Embryonic facial prominence (tissue), 1 donor: ENCODE data around the gene STAT5B.
"Not testable (repeated sequence)": the region's sequence is repeated elsewhere in the genome, so short reads cannot be mapped to it uniquely, and the experiment has no call there.

Experiments
- DNase-seq: peaks from one replicate; pipeline ENCODE4 v3.0.0-alpha.2; 2016; ENCODE audit errors: extremely low spot score

STAT5B gene

DNA sequence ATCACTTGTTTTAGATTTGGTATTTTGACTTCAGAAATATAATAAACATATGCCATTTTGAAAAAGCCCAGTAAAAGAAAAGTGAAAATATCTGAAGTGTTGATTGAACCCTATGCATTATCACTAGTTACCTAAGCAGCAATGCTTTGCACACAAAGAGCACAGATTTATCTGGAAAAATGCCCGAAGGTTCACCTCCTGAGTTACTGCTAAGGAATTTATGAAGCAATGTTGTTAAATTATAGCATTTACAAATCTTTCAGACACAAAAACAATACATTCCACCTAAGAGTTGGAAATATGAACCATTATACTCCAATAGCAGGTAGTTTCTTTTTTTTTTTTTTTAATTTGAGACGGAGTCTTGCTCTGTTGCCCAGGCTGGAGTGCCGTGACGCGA is 43.0 kb downstream of the STAT5B start:
- DNase-seq: no peak

DNA sequence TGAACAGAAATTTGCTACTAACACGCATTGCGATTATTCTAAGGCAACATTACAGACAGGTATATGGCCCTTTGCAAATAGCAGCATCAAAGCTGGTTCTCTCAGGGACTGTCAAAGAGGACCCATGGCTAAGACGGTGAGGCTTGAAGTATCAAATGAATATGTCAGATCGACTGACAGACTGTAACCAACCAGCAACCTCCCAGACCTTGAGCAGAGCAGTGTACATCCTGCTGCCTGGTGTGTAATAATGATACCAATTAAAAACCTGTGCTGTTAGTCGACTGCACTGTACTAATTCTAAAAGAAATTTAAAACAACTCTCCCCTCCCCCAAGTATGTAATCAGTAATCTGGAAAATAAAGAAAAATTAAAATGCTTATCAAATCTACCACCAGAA is 46.0 kb downstream of the STAT5B start:
- DNase-seq: no peak

DNA sequence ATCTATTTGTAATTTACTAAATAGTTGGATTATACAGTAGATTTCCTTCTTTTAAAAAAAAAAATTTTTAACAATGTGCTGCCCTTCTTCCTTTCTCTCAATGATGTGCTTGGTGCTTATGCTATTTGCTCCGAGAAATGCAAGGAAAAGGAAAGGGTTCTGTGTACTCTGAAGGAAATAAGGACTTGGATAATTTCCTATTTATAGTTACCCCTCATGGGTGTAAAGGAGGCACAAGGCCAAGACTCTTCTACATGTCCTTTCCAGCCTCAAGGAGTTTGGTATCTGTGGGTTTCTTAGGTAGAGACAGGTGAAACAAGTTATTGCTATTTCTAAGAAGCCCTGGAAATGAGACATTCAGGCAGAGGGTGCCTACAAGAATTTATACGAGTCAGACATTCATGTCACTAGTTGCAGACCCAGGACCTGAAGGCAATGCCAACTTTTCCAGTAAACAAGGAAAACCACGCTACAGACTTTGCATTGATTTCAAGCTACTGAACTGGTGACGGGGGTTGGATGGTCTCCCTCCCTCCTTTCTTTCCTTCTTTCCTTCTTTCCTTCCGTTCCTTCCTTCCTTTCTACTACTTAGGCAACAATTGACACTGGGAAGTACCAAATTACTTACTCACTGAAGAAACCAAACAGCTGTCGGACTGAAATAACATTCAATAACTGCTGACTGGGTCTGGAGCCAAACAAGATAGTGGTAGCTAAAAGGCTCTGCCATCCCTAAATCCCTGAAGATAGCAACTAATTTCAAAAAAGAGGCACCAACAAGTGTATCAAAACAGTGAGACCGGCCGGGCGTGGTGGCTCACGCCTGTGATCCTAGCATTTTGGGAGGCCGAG is 48.1 kb downstream of the STAT5B start:
- DNase-seq: no peak

DNA sequence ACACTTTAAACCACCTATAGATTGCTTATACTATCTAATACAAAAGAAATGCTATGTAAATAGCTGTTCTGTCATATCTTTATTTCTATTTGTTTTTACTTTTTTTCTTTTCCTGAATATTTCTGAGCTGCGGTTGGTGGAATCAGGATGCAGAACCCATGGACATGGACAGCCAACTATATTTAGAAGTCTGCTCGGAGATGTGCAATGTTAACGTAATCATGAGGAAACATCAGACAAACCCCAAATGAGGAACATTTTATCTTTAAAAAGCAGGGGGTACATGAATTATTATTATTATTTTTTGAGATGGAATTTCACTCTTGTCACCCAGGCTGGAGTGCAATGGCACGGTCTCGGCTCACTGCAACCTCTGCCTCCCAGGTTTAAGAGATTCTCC is 50.5 kb downstream of the STAT5B start:
- no peak for DNase-seq

DNA sequence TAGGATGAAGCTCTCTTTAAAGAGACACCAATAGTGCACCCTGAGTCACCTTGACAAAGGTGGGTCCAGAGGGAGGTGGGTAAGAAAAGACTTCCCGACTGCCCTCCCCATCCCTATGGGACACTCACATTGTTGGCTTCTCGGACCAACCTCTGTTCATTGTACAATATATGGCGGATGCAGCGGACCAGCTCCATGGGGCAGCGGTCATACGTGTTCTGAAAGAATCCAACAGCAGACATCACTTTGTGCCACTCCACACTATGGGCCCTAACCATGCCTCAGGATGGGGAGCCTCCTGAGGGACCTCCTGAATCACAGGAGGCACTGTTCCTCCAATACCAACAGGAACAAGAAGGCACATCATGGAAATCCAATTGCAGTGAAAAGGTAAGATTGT is 51.5 kb downstream of the STAT5B start:
- no peak for DNase-seq

DNA sequence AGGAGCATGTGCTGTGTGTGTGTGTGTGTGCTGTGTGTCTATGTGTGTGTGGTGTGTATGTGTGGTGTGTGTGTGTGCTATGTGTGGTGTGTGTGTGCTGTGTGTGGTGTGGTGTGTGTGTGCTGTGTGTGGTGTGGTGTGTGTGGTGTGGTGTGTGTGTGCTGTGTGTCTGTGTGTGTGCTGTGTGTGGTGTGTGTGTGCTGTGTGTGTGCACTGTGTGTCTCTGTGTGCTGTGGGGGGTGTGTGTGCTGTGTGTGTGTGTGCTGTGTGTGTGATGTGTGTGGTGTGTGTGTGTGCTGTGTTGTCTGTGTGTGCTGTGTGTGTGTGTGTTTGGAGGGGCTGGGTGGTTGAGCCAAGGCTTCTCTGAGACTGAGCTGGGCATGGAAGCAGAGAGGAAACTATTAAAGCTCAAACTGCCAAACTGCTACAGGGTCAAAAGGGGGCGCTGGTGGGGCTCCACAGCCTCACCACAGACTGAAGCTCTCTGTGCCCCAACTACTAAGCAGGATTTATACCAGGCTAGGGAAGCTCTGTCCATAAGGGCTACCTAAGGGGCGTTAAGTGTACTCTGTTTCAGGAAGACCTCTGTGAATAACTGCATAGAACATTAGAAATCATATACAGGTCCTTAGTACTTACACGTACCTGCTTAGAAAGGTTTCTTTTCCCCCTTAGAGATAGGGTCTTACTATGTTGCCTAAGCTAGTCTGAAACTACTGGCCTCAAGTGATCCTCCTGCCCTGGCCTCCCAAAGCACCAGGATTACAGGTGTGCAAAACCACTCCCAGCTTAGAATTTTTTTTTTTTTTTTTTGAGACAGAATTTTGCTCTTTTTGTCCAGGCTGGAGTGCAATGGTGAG is 54.1 kb downstream of the STAT5B start:
- DNase-seq: no peak

DNA sequence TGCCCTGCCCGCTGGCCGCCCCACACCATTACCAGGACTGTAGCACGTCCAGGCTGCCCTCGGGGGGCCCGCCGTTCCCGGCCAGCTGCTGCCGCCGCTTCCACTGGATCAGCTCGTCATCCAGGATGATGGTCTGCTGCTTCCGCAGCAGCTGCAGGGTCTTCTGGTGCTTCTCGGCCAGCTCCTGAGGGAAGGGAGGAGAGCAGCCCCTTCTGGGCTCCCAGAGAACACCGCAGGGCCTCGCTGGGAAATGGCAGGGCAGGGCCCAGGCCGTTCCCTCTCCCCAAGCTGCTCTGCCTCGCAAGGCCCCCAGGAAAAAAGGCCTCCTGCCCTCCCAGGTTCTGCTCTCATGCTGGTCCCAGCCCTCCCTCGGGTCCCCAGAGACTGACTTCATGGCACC is 56.9 kb downstream of the STAT5B start:
- DNase-seq: not testable (repeated sequence)

DNA sequence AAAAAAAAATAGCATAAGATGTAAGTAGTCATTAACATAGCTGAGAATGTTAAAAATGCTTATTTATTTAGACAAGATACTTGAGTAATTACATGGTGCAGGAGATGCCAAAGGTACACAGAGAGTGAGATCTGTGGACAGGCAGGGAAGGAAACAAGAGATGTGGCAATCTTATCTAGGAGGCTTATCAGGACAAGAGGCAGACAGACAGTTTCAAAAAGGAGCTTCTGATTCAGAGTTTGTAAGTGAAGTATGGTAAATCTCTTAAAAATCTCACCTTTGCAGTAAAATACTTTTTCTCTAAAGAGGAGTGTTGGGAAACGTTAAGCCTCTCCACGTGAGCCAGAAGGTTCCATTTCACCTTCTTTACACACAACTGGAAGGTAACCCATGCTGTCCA is 62.0 kb downstream of the STAT5B start:
- DNase-seq: no peak

DNA sequence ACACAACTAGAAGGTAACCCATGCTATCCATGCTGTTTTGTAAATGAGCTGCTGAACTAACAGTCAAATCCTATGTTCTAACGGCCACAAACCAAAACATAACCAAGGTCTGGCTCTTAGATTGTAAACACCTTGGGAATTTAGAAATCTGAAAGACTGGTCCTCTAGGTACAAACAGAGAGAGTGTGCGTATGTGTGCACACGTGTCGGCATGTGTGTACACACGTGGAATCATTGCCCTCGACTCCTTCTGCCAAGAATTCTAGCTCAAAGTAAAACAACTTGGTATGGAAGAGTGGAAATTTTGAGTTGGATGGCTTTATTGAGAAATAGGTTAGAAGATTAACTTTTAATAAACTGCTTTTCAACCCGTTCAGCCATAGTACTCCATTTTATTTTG is 63.8 kb downstream of the STAT5B start:
- no peak for DNase-seq

DNA sequence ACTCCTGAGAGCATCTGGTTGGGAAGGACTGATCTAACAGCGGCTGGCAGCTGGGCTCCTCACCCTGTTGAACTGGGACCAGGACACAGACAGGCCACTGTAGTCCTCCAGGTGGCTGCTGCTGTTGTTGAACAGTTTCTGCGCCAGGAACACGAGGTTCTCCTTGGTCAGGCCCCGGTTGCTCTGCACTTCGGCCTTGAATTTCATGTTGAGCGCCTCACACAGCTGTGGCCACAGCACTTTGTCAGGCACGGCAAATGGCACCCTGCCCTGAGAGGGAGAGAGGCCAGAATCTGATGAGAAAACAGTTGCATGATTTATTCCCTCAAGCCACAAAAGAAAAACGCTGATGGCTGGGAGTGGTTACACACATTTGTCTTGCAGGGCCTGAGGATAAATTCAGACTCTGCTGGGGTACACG is 64.3 kb downstream of the STAT5B start:
- DNase-seq: not testable (repeated sequence)

DNA sequence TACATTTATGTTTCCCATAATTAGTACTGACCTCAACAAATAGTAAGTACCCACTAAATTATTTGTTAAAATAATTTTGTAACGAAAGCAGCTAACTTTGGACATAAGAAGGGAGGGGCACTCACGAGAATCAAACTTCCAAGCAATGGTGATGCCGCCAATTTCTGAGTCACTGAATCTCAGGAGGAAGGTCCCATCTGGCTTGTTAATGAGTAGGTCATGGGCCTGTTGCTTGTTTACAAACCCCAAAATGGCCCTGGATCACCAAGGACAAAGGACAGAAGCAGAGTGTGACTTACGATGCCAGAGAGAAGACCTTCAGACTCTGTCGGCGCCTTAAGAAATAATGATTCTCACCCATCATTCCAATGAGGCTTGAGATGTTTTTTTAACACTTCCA is 66.1 kb downstream of the STAT5B start:
- no peak for DNase-seq

DNA sequence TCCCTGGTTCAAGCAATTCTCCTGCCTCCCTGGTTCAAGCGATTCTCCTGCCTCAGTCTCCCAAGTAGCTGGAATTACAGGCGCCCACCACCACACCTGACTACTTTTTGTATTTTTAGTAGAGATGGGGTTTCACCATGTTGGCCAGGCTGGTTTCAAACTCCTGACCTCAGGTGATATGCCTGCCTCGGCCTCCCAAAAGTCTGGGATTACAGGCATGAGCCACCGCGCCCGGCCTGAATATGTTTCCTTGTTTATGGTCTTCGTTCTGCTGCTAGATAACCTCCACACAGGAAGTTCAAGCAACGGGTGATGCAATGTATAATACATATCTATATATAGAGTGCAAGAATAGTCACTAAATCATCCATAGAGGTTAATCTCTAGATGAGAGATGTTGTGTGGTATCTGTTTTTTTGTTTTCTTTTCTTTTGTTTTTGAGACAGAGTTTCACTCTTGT is 70.0 kb downstream of the STAT5B start:
- DNase-seq: not testable (repeated sequence)

DNA sequence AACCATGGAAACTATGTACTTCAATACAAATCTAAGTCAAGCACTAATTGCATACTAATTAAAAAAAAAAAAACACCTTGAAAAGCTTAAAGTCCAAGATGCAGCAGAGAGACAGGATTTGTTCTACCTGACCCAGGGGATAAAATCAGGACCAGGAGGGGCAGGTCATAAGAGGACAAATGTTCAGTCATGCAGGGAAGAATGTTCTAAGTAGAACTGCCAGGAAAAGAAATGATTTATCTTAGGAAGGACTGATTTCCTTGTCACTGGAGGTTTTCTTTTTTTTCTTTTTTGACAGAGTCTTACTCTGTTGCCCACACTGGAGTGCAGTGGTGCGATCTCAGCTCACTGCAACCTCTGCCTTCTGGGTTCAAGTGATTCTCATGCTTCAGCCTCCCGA is 72.8 kb downstream of the STAT5B start:
- DNase-seq: no peak

DNA sequence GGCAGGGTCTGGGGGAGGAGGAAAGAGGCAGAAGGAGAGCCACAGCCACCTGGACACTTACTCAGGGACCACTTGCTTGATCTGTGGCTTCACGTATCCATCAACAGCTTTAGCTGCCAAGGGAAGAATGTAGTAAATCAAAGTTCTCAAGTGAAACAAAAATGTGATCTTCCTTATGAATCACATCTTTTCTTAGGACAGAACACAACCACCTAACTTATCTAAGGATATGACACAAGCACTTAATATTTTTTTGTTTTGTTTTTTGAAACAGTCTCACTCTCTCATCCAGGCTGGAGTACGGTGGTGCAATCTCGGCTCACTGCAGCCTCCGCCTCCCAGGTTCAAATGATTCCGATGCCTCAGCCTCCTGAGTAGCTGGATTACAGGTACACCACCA is 73.5 kb downstream of the STAT5B start:
- no peak for DNase-seq

DNA sequence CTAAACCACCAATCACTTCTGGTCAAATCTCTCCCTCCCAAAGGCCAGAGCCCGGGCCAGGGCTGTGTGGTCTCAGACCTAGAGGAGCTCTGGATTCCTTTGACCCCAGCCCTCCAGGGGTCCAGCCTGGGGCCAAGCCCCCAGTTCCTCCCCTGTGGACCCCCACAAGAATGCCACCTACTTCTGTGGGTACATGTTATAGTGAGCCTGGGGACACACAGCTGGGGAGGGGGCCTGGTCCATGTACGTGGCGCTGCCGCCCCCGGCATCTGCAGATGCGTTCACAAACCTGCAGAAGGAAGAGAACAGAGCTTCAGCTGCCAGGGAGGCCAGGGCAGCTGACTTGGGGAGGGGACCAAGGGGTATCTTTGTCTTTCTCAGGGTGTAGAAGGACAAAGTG is 74.0 kb downstream of the STAT5B start:
- DNase-seq: no peak

DNA sequence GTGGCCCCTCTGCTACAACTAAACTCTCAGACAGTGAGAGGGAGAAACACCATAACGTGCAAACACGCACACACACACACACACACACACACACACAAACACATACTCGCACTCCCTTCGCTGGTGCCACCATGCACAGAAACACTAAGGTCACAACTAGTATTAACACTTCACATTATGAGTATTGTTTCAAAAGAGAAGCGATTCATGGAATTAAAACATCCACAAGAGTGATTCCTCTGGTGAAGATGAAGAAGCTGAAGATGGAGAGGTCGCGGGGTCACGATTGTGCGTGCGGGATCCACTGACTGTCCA is 74.8 kb downstream of the STAT5B start:
- no peak for DNase-seq

DNA sequence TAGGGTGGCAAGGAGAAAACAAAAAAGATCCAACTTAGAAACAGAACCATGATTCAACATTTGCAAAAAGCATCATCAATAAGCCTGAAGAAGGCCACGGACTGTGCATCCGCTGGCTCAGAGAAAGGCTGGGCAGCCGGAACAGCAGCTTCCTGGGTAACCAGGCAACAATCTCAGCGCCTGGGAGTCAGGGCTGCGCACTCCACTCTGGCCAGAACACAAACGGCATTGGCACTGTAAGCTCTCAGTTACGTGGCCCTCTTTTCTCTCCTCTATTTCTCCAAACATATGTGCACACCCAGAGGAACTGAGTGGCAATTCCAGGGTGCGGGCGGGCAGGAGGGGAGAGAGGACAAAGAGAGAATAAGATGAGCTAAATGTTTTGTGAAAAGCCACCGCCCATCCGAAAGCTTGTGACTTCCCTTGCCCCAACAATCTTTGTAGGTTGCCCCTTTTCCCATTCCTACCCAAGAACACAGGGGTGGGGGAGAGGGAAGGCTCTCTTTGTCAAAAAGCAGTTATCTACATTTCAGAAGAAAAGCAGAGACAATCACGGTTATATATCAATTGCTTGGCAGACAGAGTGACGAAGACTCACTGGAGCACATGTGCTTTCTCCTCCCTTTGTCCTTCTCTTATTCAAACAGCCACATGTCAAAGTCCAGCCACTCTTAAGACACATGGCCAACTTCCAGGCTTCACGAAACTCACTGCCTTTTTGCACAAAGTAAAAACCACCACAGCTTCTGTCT is 75.3 kb downstream of the STAT5B start:
- no peak for DNase-seq

DNA sequence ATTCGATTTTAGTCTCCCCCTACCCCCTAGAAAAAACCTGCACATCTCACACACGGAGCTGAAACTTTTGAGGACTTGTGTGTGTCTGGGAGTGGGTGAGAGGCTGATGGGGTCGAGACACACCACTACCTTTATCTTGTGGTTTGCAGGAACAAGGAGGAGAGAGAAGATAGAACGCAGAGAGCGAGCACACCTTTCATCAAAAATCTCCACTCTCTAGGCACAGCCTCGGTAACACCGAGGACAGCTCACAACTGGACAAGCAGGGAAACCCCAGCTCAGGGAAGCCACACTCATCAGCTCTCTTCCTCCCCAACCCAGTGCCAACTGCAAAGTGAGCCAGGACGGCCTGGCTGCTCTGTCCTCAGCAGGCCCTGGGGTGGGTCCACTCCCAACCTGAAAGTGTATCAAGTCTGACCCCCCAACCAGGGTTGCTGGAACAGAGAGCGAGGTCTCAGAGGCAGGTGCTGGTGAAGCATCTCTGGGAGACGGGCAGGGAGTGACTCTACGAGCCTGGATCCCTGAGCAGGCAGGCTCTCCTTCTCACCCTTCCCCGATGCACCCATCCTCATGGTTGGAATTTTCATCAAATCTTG is 76.7 kb downstream of the STAT5B start:
- DNase-seq: no peak

DNA sequence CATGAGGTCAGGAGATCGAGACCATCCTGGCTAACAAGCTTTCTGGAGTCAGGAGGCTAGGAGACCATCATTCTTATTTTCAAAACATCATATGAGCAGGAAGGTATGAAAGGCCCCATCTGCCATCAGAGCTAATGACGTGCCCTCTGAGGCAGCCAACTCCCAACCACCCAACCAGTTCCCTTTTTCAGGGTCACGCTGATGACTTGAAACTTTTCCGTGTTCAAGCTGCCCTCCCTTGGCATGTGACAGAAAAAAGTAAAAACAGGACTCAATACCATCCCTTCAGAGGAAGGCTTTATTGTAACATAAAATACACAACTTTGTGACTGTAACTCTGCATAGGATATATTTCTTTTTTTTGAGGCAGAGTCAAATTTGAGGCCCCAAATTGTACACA is 77.3 kb downstream of the STAT5B start:
- DNase-seq: no peak

DNA sequence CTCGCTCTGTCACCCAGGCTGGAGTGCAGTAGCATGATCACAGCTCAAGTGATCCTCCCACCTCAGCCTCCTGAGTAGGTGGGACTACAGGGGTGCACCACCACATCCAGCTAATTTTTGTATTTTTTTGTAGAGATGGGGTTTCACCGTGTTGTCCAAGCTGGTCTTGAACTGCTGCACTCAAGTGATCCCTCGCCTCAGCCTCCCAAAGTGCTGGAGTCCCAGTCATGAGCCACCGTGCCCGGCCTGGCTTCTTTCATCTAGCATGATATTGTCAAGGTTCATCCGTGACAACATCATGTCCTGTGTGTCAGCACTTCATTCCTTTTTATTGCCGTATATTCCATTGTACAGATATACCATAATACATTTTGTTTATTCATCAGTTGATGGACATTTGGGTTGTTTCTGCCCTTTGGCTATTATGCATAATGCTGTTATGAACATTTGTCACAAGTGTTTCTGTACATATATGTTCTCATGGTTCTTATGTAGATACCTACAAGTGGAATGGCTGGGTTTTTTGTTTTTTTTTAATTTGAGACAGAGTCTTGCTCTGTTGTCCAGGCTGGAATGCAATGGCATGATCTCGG is 78.5 kb downstream of the STAT5B start:
- DNase-seq: no peak
